Activated CD8-positive, alpha-beta T cell treated with anti-CD3 and anti-CD28 coated beads for 36 hours (primary cell): ENCODE results near the gene LCN1. TPM values are rescaled to one million over a fixed set of nuclear protein-coding genes. Genes with fewer than 3 reads are reported as not detected.

Experiments used
- ATAC-seq: fragments of 200-7000 bp; cut with Tn5 transposase; one replicate; pipeline ENCODE4 v1.10.0; 2021; ENCODE audit warnings: mild to moderate bottlenecking, moderate library complexity
- CTCF ChIA-PET: fragments of 350-600 bp; sonication (Branson Sonifier 250); formaldehyde crosslinking; loops from one replicate; lab custom pipeline; 2021; ENCODE audit warnings: antibody characterized with exemption; lab: Charles Lee
- POLR2A ChIA-PET: fragments of 350-600 bp; sonication (Branson Sonifier 250); formaldehyde crosslinking; loops from one replicate; lab custom pipeline; 2021; ENCODE audit warnings: antibody characterized with exemption; lab: Charles Lee
- DNase-seq: peaks from one replicate; pipeline ENCODE4 v3.0.0-alpha.2; 2020
- H3K27ac Mint-ChIP-seq: one replicate; pipeline ENCODE4 v1.8.0; 2021; ENCODE audit warnings: mild to moderate bottlenecking, mixed read lengths
- H3K27me3 Mint-ChIP-seq: one replicate; pipeline ENCODE4 v1.8.0; 2021; ENCODE audit warnings: mixed read lengths
- H3K36me3 Mint-ChIP-seq: one replicate; pipeline ENCODE4 v1.8.0; 2021; ENCODE audit warnings: low read depth, mixed read lengths
- H3K4me1 Mint-ChIP-seq: one replicate; pipeline ENCODE4 v1.8.0; 2021; ENCODE audit warnings: low read depth, mixed read lengths
- H3K4me3 Mint-ChIP-seq: one replicate; pipeline ENCODE4 v1.8.0; 2021; ENCODE audit warnings: mild to moderate bottlenecking, moderate library complexity, mixed read lengths
- H3K9me3 Mint-ChIP-seq: one replicate; pipeline ENCODE4 v1.8.0; 2021; ENCODE audit warnings: mixed read lengths
- intact Hi-C: fragments of 100-400 bp; cut with micrococcal nuclease; formaldehyde crosslinking; loops from one replicate; pipeline ENCODE4 v1.10.0; 2022
- total RNA-seq, 2 experiments: library from RNA; stranded (reverse); gene quantifications; one replicate each; pipeline ENCODE4 v1.2.3, GENCODE V29; 2021
- TF ChIP-seq, protein P1 (sequence below): fragments of 200-600 bp; IDR thresholded peaks from one replicate; pipeline ENCODE4 v1.8.0; 2022; ENCODE audit warnings: antibody characterized with exemption, mild to moderate bottlenecking

The LCN1 gene
- total RNA-seq, 2 experiments from 2014 or later: not detected

DNA sequence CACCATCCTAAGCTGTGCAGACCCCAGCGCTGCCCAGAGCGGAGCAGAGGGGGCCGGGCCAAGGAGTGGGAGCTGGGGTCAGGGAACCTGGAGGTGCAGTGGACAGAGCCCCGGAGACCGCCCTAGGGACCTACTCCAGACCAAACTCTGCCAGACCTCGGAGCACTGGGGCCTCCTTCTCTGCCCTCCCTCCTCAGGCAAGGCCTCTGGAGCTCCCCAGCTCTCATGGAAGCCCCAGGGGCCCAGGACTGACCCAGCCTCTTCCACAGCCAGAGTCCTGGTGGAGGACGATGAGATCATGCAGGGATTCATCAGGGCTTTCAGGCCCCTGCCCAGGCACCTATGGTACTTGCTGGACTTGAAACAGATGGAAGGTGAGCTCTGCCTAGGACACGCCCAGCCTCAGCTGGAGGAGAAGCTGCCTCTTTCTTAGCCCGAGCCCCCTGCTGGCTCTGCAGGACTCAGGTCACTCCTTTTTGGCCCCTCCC, 43.9 kb downstream of the LCN1 start:
- Mint-ChIP-seq H3K4me3 (no peak overlapping the region), H3K9me3 (peaks cover 6% of the 10 kb centered on the region), H3K4me1 (no peaks in the 10 kb centered on the region), H3K27me3 (peaks cover 3% of the 10 kb centered on the region), H3K27ac (no peak overlapping the region), H3K36me3 (no peaks in the 10 kb centered on the region)
- intact Hi-C loops: no loop called here
- no peak for ATAC-seq
- ChIA-PET CTCF (no interaction called here), POLR2A (no interaction called here)
- TF ChIP-seq, protein P1, sequence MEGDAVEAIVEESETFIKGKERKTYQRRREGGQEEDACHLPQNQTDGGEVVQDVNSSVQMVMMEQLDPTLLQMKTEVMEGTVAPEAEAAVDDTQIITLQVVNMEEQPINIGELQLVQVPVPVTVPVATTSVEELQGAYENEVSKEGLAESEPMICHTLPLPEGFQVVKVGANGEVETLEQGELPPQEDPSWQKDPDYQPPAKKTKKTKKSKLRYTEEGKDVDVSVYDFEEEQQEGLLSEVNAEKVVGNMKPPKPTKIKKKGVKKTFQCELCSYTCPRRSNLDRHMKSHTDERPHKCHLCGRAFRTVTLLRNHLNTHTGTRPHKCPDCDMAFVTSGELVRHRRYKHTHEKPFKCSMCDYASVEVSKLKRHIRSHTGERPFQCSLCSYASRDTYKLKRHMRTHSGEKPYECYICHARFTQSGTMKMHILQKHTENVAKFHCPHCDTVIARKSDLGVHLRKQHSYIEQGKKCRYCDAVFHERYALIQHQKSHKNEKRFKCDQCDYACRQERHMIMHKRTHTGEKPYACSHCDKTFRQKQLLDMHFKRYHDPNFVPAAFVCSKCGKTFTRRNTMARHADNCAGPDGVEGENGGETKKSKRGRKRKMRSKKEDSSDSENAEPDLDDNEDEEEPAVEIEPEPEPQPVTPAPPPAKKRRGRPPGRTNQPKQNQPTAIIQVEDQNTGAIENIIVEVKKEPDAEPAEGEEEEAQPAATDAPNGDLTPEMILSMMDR: no peak
- no peak for DNase-seq

DNA sequence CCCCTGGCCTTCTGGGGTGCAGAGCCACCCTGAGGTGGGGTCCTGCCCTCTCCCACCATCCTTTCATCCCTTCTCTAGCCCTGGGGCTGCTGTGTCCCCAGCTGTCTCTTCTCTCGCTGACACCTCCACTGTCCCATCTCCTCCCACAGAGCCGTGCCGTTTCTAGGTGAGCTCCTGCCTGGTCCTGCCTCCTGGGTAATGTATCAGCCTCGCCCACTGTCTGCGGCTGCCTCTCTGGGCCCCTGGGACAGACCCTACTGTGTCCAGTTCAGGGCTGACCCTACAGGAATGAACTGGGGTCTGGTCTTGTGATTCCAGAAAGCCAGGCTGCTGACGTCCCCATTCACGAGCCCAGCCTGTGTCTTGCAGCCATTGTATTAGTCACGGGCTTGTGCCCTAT, 44.4 kb downstream of the LCN1 start:
- no peak for ATAC-seq
- ChIA-PET CTCF (no interaction called here), POLR2A (no interaction called here)
- intact Hi-C loops: no loop called here
- Mint-ChIP-seq H3K36me3 (no peaks in the 10 kb centered on the region), H3K4me3 (no peak overlapping the region), H3K4me1 (no peaks in the 10 kb centered on the region), H3K27me3 (peaks cover under 1% of the 10 kb centered on the region), H3K27ac (no peak overlapping the region), H3K9me3 (peaks cover 6% of the 10 kb centered on the region)
- TF ChIP-seq, protein P1: no peak
- no peak for DNase-seq

DNA sequence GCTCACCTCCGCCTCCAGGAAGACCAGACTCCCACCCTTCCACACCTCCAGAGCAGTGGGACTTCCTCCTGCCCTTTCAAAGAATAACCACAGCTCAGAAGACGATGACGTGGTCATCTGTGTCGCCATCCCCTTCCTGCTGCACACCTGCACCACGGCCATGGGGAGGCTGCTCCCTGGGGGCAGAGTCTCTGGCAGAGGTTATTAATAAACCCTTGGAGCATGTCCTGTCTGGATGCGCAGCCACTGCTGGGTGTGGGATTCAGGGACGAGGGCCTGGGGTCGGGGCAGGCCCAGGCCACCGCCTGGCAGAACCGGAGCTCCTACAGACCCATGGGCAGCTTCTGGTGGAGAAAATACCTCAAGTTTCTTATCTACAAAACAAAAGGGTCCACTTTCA, 45.3 kb downstream of the LCN1 start:
- no peaks in the 10 kb centered on the region for H3K27me3 Mint-ChIP-seq
- POLR2A ChIA-PET: no interaction called here
- no peaks in the 10 kb centered on the region for H3K4me1 Mint-ChIP-seq
- no peaks in the 10 kb centered on the region for H3K36me3 Mint-ChIP-seq
- no peak overlapping the region for H3K27ac Mint-ChIP-seq
- TF ChIP-seq, protein P1: no peak
- intact Hi-C loops: no loop called here
- DNase-seq: peak; percentile 11
- CTCF ChIA-PET: no interaction called here
- no peak for ATAC-seq
- no peak overlapping the region for H3K4me3 Mint-ChIP-seq
- H3K9me3 Mint-ChIP-seq: peaks cover 6% of the 10 kb centered on the region

DNA sequence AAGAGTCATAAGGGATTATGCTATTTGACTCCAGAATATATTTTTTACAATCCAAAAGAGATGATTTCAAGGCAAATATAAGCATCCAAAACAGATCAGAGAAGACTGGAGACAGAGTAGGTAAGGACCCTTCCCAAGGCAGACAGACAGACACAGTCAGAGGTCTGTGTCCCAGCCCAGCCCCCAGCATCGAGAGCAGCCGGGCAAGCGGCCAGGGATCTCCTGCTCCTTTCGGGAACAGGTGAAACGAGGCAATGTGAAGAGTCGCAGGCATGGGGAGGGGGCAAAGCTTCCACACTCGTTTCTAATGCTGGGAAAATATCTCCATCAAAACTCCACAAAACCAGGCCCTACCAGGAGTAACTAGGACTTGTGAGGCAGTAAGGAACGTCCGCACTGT, 46.1 kb downstream of the LCN1 start:
- intact Hi-C loops: no loop called here
- Mint-ChIP-seq H3K27ac (no peak overlapping the region), H3K4me1 (no peaks in the 10 kb centered on the region), H3K36me3 (no peaks in the 10 kb centered on the region), H3K27me3 (no peaks in the 10 kb centered on the region), H3K4me3 (no peak overlapping the region), H3K9me3 (peaks cover 6% of the 10 kb centered on the region)
- DNase-seq: no peak
- ChIA-PET POLR2A (no interaction called here), CTCF (no interaction called here)
- no peak for ATAC-seq
- TF ChIP-seq, protein P1: no peak

DNA sequence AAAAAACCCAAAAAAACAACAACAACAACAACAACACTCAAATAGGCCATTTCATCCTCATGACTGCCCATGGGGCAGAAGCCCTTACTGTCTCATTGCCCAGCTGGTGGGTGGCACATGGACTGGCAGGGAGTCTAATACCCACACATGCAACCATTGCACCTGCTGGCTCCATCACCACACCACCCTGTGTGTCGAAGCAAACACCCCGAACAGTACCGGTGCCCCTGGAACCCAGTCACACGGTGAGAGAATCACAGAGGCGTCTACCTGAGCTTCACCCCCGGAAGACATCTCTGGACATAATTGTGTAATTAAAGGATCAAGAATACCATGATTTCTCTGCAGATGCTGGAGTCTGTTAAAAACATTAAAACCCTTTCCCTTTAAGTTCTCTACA, 46.8 kb downstream of the LCN1 start:
- ChIA-PET CTCF (no interaction called here), POLR2A (no interaction called here)
- Mint-ChIP-seq H3K9me3 (peaks cover 6% of the 10 kb centered on the region), H3K4me3 (no peak overlapping the region), H3K36me3 (no peaks in the 10 kb centered on the region), H3K27ac (no peak overlapping the region), H3K4me1 (no peaks in the 10 kb centered on the region), H3K27me3 (no peaks in the 10 kb centered on the region)
- intact Hi-C loops: no loop called here
- no peak for ATAC-seq
- no peak for DNase-seq
- TF ChIP-seq, protein P1: no peak
